Renal cortical epithelial cell (primary cell): ENCODE results near the gene ARHGAP31. TPM values are rescaled to one million over a fixed set of nuclear protein-coding genes. Genes with fewer than 3 reads are reported as not detected.
"Not testable (repeated sequence)": the region's sequence is repeated elsewhere in the genome, so short reads cannot be mapped to it uniquely, and the experiment has no call there.

Experiments used
- DNase-seq: peaks from one replicate; pipeline ENCODE4 v3.0.0-alpha.2; 2011; ENCODE audit warnings: low read depth
- total RNA-seq: library from RNA; depleted of rRNA; stranded (reverse); fragments of >200 nt; gene quantifications from 2 replicates; pipeline ENCODE4 v1.2.3, GENCODE V29; 2014

The ARHGAP31 gene
- total RNA-seq, 1 donor from 2014 or later = 24.9 TPM

DNA sequence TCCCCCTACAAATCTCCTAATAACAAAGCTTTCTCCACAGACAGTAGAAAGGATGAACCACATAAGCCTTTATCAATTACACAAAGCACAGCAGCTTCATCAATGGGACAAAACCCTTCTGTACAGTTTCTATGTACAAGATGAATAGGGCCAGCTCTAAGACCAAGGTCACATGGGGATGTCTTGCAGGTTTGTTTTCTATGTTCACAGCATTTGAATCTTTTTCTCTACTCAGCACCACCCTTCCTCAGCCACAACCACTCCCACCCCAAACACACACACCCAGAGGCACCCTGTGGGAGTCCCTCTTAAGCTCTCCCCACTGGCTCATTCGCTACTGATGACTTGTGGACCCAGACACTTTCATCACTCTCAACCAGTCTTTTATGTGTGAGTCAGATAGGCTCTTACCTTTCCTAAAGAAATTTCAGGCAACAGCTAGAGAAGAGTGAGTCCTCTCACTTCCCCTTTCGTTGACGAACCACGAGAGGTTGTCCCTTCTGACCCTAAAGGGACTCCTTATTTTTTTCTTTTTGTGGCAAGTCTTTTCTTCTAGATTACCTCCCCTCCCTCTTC lies 57.9 kb downstream of the ARHGAP31 start:
- DNase-seq = peak; percentile 49

DNA sequence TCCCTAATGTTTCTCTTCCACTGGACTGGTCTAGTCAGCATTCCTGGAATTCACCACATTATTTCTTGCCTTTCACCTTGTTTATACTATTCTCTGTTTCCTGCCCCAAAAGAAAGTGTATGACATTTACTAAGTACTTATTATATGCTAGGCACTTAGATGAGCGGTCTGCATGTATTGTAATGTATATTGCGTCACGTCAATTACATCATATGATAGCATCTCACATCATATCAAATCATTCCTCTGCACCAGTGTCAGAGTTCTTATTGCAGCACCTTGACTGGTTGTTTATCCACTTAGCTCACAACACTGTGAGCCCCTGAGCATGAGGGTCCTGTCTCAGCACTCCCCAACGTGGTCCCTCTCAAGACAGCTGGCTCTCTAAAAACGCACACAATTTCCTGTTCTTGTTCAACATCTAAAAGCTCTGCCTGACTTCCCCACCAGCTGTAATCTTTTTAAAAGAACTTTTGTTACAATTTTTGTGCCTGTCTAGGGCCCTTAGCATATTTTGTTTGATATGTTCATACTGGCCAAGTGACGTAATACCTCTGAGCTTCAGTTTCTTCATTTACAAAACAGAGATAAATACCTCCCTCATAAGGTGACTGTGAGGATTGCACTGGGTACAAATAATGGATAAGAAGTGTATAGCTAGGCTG lies 58.8 kb downstream of the ARHGAP31 start:
- peak; percentile 65 for DNase-seq

DNA sequence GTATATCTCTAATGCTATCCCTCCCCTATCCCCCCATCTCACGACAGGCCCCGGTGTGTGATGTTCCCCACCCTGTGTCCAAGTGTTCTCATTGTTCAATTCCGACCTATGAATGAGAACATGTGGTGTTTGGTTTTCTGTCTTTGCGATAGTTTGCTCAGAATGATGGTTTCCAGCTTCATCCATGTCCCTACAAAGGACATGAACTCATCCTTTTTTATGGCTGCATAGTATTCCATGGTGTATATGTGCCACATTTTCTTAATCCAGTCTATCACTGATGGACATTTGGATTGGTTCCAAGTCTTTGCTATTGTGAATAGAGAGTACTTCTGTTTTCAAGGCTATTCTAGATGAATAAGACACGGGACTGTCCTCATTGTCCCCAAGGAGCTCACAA lies 61.4 kb downstream of the ARHGAP31 start:
- DNase-seq = not testable (repeated sequence)

DNA sequence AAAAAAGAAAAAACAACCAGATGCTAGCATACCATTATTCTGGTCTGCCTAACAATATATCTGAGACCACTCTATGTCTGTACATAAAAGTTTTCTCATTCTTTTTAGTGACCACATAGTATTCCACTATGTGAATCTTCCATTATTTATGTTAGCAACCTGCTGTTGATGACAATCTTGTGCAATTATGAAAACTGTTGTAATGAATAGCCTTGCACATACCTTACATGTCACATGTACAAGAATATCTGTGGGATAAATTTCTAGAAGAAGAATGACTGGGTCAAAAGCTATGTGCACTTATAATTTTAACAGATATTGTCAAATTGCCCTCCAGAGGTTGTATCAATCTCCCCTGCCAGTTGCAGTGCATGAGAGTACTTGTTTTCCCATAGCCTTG lies 62.5 kb downstream of the ARHGAP31 start:
- DNase-seq = no peak

DNA sequence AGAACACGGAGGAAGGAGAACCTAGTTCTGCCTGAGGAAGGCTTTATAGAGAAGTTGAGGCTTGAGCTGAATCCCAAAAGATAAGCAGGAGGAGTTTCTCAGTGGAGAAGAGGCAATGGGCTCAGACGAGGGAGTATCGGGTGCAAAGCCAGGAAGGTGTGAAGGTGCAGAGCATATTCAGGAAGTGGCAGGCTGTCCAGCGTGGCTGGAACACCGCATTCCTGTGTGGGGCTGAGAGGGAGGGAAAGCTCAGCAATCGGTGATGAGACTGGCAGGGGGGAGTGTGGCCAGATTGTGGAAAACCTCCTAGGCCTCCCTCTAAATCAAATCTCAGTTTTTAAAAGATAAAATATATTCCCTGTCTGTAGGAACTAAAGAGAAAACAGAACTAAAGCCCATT lies 63.0 kb downstream of the ARHGAP31 start:
- no peak for DNase-seq

DNA sequence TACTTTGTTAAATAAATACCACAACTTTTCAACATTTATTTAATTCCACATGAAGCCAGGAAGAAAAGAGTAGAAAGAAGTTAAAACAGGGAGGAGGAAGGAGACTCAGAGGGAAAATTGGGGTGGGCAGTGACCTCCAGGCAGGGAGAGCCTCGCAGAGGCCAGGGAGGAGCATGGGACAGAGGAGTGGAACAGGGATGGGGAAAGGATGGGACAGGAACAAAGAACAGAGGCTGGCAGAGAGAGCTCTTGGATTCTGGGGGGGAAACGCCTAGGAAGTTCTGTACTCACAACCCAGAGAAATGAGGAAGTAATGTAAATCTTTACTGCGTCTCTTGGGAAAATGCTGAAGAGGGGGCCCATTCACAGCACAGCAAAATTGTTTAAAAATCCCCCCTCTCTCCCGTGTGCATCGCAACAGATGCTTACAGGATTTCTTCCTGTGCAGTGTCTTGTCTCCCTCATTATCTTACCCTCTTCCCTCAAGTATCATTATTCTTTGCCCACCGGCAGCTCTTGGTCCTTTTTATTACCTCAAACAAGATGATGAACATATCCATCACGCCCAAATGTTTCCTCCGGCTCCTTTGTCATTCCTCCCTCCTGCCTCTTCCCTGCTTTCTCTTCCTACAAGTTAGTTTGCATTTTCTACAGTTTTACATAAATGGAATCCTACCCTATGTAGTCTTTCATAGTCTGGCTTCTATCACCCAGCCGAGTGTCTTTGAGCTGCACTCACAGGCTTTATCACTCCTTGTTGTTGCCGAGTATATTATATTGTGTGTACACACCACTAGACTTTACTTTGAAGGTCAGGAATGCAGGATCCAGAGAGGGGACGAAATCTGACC lies 65.5 kb downstream of the ARHGAP31 start:
- no peak for DNase-seq

DNA sequence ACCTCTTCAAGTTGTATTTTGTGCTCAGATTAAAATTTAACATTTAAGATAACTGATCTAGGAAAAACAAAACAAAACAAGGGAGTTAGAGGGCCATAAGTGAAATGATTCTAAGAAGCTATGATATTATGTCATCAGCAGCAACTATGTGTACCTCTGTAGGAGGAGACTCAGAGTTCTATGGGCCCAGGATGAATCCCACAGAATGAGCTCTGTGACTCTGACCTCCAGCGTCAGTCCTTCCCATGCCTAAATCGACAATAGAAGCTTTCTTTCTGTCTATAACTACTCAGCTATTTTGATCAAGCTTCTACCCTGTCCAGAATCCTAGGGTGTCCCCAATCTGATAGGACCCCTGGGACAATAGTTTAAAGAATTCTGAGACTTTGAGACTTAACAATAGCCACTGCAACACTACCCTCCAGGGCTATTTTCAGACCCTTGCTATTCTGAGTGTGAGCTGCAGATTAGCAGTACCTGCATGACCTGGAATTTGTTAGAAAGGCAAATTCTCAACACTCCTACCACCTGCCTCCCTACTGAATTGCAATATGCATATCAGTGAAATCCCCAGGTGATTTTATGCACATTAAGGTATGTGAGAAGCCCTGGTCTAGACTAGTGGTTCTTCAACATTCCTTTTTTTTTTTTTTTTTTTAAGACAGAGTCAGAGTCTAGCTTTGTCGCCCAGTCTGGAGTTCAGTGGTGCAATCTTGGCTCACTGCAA lies 66.7 kb downstream of the ARHGAP31 start:
- no peak for DNase-seq

DNA sequence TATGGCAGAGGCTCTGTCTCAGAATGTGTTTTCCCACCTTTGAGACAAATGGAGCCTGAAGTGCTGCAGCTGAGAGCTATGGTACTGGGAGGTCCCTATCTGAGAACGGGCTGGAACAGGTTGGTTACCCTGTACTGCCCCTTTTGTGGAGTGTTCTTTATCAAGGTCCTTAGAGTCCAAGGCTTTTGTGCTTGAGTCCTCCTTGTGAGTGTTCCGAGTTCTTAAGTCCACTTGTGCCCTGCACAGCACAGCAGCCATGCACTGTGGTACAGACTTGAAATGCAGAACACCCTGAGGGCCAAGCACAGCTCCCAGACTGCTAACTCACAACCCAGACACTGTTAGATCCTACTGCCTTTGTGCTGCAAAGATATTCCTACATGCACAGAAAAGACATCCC lies 67.8 kb downstream of the ARHGAP31 start:
- DNase-seq = no peak

DNA sequence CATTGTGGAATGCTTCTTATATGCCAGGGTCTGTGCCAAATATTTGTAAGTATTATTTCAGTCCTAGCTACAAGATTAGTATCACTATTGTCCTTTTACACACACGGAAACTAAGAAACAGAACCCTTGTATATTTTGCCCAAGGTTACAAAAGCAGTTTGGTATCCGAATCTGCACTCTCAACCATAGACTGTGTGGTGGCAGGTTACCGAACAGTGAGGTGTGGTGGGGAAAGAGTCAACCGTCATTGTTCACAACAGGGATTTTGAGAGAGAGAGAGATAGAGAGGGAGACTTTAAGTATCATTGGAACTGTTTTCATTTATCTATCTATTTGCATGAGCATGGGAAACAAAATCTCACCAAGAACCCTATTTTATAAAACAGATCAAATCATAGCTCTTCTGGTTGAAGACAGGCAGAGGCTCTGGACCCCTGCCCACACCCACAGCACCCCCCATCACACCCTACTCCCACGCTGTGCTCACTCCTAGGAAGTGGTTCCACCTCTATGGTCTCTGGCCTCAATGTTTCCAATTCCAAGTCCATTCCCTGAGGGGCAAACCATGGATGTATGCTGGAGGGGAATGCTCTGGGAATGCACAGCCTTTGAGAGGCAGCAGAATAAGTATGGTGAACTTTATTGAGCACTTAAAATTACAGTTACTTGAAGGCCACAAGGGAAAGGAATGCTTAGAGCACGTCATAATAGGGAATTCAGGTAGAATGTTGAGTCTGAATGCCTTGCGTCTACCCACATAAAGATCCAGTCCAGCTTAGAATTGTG lies 69.0 kb downstream of the ARHGAP31 start:
- DNase-seq = no peak

DNA sequence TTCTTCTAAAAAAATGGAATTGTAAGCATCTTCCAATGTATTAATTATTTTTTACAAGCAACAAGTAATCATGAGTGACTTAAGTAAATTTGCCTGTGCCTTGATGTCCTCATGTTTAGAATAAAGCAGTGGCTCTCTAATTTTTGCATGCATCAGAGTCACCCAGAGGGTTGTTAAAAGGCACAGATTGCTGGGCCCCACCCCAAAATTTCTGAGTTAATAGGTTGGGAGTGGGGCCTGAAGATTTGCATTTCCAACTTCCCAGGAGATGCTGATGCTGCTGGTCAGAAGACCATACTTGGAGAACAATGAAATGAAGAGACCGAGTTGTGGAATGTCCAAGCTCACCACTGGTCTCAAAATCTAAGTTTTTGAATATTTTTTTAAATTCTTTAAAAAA lies 70.2 kb downstream of the ARHGAP31 start:
- DNase-seq = no peak

DNA sequence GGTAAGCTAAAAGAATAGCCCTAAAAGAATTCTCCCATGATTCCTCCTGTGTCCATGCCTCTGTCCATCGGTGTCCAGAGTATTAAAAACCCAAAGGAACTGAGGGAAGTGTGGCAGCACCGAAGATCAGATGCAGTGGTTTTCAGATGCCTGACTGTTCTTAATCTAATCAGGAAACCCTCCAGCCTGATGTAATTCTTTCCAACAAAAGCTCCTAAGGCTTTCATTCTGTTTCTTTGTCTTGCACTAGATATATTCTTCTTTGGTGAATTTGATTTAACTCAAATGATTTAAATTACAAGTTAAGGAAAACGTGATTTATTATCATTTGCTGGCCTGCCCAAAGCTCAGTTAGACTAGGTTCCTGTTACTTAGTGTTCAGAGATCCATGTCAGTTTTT lies 71.2 kb downstream of the ARHGAP31 start:
- no peak for DNase-seq

DNA sequence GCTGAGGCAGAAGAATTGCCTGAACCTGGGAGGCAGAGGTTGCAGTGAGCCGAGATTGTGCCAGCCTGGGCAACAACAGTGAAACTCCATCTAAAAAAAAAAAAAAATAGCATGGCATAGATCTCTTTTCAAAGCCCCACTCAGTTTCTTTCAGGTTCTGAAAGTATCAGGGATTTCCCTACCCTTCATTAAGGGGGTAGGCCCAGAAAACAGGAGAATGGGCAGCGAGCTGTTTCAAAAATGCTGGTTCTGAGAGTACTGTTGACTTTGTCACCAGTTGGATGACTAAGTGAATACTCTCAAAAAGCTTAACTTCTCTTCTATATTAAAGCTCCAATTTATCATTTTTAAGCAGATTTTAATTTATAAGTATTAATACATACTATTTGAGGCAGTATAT lies 72.8 kb downstream of the ARHGAP31 start:
- DNase-seq = no peak

DNA sequence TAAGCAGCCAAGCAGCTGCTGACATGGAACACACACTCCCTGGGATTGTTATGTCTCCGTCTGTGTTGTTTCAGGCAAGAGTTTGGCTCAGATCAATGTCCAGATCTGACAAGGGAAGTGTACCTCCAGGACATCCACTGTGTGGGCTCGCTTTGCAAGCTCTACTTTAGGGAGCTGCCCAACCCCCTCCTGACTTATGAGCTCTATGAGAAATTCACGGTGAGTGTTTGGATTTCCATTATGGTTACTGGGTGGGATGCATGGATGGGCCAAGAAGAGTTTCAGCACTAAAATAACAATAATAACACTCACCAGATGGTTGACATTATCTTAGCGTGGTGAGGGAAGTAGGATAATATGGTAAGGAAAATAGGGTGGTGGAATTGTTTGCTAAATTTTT lies 74.1 kb downstream of the ARHGAP31 start:
- no peak for DNase-seq

DNA sequence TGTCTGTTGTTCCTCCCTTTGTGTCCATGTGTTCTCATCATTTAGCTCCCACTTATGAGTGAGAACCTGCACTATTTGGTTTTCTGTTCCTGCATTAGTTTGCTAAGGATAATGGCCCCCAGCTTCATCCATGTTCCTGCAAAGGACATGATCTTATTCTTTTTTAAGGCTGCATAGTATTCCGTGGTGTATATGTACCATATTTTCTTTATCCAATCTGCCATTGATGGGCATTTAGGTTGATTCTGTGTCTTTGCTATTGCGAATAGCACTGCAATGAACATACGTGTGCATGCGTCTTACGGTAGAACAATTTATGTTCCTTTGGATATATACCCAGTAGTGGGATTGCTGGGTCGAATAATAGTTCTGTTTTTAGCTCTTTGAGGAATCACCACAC lies 77.6 kb downstream of the ARHGAP31 start:
- not testable (repeated sequence) for DNase-seq

DNA sequence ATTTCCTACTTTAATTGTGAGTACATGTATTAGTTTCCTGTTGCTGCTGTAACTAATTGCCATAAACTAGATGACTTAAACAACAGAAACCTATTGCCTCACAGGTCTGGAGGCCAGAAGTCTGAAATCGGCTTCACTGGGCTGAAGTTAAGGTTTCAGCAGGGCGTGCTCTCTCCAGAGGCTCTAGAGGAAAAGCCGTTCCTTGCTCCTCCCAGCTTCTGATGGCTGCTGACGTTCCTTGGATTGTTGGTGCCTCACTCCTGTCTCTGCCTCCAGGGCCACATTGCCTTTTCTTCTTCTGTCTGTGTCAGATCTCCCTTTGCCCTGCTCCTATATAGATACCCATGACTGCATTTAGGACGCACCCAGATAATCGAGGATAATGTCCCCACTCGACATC lies 80.9 kb downstream of the ARHGAP31 start:
- DNase-seq = no peak

DNA sequence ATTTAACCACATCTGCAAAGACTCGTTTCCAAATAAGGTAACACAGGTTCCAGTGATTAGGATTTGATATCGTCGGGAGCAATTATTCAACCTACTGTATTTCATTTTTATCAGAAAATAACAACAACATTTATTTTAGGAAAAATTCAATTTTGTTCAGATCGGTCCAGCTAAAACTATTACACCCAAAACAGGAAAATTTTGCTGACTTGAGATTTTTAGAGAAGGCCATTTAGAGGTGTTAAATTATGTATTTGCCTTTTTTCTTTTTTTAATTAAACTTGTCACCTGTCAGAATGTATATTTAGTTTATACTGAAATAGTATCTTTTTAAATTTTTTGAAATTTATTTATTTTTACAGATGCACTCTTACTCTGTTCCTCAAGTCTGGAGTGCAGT lies 81.3 kb downstream of the ARHGAP31 start:
- no peak for DNase-seq

DNA sequence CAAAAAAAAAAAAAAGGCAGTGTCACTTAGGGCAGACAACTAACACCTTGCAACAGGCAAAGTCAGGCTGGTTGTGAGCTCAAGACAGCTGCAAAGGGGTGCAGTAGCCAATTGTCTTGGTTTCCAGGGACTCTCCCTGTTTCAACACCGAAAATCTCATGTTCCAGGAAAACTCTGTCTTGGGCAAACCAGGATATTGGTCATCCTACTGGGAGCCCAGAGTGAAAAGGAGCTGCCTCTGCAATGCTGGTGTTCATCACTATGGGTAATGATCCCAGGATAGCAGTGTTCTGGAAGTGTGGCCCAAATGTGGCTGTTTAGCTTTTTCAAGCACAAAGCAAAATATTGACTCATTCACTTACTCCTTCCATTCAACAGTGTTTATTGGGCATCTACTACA lies 82.6 kb downstream of the ARHGAP31 start:
- no peak for DNase-seq

DNA sequence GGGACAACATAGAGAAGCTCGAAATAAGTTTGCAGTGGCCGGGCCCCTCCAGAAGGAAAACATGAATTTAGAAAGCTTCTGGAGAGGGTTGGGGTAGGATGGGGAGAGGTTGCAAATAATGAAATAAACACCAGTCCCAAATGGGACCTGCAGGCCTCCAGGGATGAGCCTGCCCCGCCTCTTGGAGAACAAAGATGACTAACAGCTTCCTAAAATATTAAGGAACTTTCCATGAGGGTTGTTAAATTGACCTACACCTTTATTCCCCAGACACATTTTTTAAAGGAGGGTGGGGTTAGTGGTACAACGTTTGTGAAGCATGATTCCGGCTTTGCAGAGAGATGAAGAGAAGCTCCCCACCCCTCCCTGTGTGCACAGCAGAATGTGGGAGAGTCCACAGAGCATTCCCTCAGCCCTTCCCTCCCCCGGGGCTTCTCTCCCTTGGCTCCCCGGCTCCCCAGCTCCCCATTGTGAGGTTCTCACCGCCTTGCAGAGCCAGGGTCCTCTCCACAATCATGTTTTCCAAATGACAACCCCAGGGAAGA lies 84.1 kb downstream of the ARHGAP31 start:
- no peak for DNase-seq

DNA sequence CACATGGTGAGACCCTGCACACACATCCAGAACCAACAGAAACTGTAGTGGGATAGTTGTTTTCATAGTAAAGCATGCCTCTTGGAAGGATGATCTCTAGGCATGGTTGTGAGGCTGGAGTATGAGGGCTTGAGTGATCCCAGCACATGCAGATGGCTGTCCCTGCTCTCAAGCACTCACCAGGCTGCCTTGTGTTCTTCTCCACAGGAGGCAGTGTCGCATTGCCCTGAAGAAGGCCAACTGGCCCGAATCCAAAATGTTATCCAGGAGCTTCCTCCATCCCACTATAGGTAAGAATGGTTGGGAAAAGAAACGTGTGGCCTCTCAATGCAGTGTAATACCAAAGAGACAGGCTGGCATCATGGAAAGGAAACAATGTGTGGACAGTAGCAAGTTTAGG lies 86.5 kb downstream of the ARHGAP31 start:
- DNase-seq = no peak

DNA sequence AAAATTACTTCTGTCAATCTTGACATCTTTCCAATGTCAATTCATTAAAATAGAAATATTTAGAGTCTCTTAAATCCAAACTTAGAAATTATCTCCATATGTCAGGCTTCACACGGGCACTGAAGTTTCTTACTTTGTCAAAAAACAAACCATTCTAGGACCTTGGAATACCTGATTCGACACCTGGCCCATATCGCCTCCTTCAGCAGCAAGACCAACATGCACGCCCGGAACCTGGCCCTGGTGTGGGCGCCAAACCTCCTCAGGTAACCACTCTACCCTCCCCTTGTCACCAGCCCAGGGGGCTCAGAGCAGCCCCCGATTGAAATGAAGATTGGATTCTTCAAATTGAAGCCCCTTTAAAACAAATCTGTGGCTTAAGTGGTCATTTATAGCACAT lies 88.0 kb downstream of the ARHGAP31 start:
- DNase-seq = no peak

DNA sequence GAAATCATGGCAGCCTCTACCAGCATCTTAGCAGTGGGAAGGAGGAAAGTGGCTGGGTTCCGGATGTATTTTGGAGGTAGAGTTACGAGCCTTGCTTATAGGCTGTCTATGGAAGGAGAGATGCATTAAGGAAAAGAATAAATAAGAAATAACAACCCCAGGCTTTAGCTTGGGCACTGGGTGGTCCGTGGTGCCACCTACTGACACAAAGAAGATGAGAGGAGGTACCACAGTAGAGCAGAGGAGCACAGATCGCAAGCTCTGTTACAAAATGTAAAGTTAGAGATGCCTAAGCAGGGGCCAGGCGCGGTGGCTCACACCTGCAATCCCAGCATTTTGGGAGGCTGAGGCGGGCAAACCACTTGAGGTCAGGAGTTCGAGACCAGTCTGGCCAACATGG lies 94.4 kb downstream of the ARHGAP31 start:
- DNase-seq = no peak
